OCI-LY1 (cell line): Measurements from ENCODE around the gene AICDA.

Source experiments
- H2AFZ ChIP-seq: fragments of 200-600 bp; sonication (generic), shearing (Covaris generic); 2 replicates; pipeline ENCODE4 v1.6.0; 2014; ENCODE audit warnings: antibody characterized with exemption, mild to moderate bottlenecking, low read length
- H3F3A ChIP-seq: fragments of 200-600 bp; sonication (generic), shearing (Covaris generic); 2 replicates; pipeline ENCODE4 v1.6.0; 2014; ENCODE audit warnings: mild to moderate bottlenecking, antibody characterized with exemption, low read length, moderate library complexity; ENCODE audit not compliant: insufficient read depth
- H3K27ac ChIP-seq: fragments of 200-600 bp; sonication (generic); 2 replicates; pipeline ENCODE4 v1.5.1; 2014; ENCODE audit warnings: low read length, mixed run types, mild to moderate bottlenecking, low read depth; ENCODE audit not compliant: poor library complexity, severe bottlenecking
- H3K27me3 ChIP-seq: fragments of 200-600 bp; sonication (generic); 2 replicates; pipeline ENCODE4 v1.6.0; 2014; ENCODE audit warnings: antibody characterized with exemption, mild to moderate bottlenecking, low read length, moderate library complexity; ENCODE audit not compliant: insufficient read depth
- H3K36me3 ChIP-seq: fragments of 200-600 bp; sonication (generic); 2 replicates; pipeline ENCODE4 v1.6.1; 2014; ENCODE audit warnings: mild to moderate bottlenecking, antibody characterized with exemption, low read length, moderate library complexity, mixed read lengths; ENCODE audit not compliant: insufficient read depth
- H3K4me1 ChIP-seq: fragments of 200-600 bp; sonication (generic); 2 replicates; pipeline ENCODE4 v1.5.1; 2014; ENCODE audit warnings: mild to moderate bottlenecking, low read length, moderate library complexity; ENCODE audit not compliant: insufficient read depth, severe bottlenecking
- H3K4me2 ChIP-seq: fragments of 200-600 bp; sonication (generic), shearing (Covaris generic); 2 replicates; pipeline ENCODE4 v1.6.1; 2014; ENCODE audit warnings: low read length
- H3K4me3 ChIP-seq: fragments of 200-600 bp; sonication (generic); 2 replicates; pipeline ENCODE4 v1.5.1; 2014; ENCODE audit warnings: low read length, low read depth, mild to moderate bottlenecking, mixed read lengths; ENCODE audit not compliant: poor library complexity, severe bottlenecking
- H3K79me2 ChIP-seq: fragments of 200-600 bp; shearing (Covaris generic); 2 replicates; pipeline ENCODE4 v1.6.1; 2016; ENCODE audit warnings: mixed run types, low read length, mixed read lengths; ENCODE audit not compliant: insufficient read depth
- H3K9ac ChIP-seq: fragments of 200-600 bp; sonication (generic), shearing (Covaris generic); 2 replicates; pipeline ENCODE4 v1.6.1; 2014; ENCODE audit warnings: mild to moderate bottlenecking, low read length, mixed read lengths
- H3K9me2 ChIP-seq: fragments of 200-600 bp; sonication (generic), shearing (Covaris generic); 2 replicates; pipeline ENCODE4 v1.6.1; 2014; ENCODE audit warnings: low read depth, mild to moderate bottlenecking, low read length, mixed read lengths
- H3K9me3 ChIP-seq: fragments of 200-600 bp; shearing (Covaris generic); 2 replicates; pipeline ENCODE4 v1.6.1; 2014; ENCODE audit warnings: low read length, mixed read lengths
- H4K20me1 ChIP-seq: fragments of 200-600 bp; sonication (generic), shearing (Covaris generic); 2 replicates; pipeline ENCODE4 v1.6.0; 2016; ENCODE audit warnings: mild to moderate bottlenecking, low read length; ENCODE audit not compliant: insufficient read depth
- EZH2 ChIP-seq: fragments of 200-600 bp; sonication (generic), shearing (Covaris generic); IDR thresholded peaks from 2 replicates; pipeline ENCODE4 v1.8.0; 2017; ENCODE audit warnings: borderline replicate concordance, mixed run types, mild to moderate bottlenecking, antibody characterized with exemption, low read length, moderate library complexity, mixed read lengths
- TF ChIP-seq, protein P1 (sequence below): fragments of 200-600 bp; sonication (generic), shearing (Covaris generic); IDR thresholded peaks from 2 replicates; pipeline ENCODE4 v1.5.1; 2017; ENCODE audit warnings: mild to moderate bottlenecking, antibody characterized with exemption, low read length, moderate library complexity, mixed read lengths

Gene AICDA

DNA sequence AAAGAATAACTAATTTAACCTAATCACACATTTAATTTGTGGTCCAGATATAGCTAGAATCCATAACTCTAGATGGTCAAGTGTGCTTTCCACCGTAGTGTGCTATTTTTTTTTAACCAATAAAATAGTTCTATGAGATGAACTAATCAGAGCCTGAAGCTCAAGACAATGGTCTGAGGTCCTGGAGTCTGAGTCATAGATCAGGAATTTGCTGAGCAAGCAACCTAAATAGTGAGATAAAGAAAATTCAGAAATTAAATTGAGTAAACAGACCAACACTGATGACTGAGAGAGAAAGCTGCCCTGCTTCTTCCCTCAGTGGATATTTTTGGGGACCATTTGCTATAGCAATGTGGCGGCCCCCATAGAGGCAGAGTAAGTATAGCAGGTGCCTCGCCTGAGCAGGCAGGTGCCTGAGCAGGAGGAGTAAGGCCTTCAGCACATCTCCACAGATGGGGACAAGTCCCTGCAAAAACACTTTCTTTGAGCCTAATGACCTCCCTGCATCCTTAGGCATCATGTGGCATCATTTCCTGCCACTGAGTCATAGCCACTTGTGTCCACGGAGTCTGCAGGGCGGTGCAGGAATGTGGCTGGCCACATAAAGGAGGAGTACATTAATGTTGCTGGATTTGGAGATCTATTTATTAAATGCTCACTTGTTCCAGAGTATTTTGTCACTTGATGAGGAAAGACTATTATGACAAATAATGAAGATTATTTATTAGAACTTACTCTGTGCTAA, 58.0 kb downstream of the AICDA start:
- no peaks in the 10 kb centered on the region for H3K79me2 ChIP-seq
- H4K20me1 ChIP-seq: no peaks in the 10 kb centered on the region
- no peak overlapping the region for H3K4me2 ChIP-seq
- H3K9ac ChIP-seq: no peak overlapping the region
- H3F3A ChIP-seq: no peaks in the 10 kb centered on the region
- H3K9me3 ChIP-seq: no peaks in the 10 kb centered on the region
- TF ChIP-seq, protein P1, sequence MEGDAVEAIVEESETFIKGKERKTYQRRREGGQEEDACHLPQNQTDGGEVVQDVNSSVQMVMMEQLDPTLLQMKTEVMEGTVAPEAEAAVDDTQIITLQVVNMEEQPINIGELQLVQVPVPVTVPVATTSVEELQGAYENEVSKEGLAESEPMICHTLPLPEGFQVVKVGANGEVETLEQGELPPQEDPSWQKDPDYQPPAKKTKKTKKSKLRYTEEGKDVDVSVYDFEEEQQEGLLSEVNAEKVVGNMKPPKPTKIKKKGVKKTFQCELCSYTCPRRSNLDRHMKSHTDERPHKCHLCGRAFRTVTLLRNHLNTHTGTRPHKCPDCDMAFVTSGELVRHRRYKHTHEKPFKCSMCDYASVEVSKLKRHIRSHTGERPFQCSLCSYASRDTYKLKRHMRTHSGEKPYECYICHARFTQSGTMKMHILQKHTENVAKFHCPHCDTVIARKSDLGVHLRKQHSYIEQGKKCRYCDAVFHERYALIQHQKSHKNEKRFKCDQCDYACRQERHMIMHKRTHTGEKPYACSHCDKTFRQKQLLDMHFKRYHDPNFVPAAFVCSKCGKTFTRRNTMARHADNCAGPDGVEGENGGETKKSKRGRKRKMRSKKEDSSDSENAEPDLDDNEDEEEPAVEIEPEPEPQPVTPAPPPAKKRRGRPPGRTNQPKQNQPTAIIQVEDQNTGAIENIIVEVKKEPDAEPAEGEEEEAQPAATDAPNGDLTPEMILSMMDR: no peak
- TF ChIP-seq EZH2: no peak
- H3K27ac ChIP-seq: no peak overlapping the region
- no peak overlapping the region for H2AFZ ChIP-seq
- no peaks in the 10 kb centered on the region for H3K9me2 ChIP-seq
- H3K4me3 ChIP-seq: no peak overlapping the region
- no peaks in the 10 kb centered on the region for H3K4me1 ChIP-seq
- no peaks in the 10 kb centered on the region for H3K27me3 ChIP-seq
- H3K36me3 ChIP-seq: no peaks in the 10 kb centered on the region

DNA sequence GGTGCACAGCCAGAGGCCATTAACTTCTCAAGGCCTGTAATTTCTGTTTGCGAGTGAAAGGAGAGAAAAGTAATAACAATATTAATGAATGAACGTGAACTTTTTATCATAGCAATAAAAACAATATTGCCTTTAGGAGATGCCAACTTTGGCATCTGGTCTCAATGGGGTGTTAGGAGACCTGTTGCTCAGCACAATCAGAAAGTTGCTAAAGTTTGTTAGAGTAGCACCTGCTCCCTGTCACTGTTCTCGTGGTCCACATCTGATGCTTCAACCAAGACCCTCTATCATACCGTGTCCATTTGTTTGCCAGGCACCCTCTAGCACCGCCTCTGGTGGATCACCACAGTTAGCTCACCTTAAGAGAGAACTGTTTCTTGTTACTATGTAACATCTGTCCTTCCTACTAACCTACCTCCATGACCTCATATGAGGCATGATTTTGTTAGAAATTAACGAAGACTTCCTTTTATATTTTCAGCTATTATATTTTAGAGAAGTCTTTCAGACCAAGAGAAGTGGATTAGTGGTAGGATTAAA, 59.5 kb downstream of the AICDA start:
- H3K36me3 ChIP-seq: no peaks in the 10 kb centered on the region
- H3K4me1 ChIP-seq: no peaks in the 10 kb centered on the region
- H3K4me2 ChIP-seq: no peak overlapping the region
- H3K27ac ChIP-seq: no peak overlapping the region
- no peaks in the 10 kb centered on the region for H3F3A ChIP-seq
- no peaks in the 10 kb centered on the region for H3K27me3 ChIP-seq
- no peaks in the 10 kb centered on the region for H3K9me3 ChIP-seq
- H2AFZ ChIP-seq: no peak overlapping the region
- H3K9ac ChIP-seq: no peak overlapping the region
- no peaks in the 10 kb centered on the region for H3K9me2 ChIP-seq
- no peak for TF ChIP-seq EZH2
- TF ChIP-seq, protein P1: peak; percentile 46; the same call in 1 of the 2 replicates
- H4K20me1 ChIP-seq: no peaks in the 10 kb centered on the region
- H3K4me3 ChIP-seq: no peak overlapping the region
- no peaks in the 10 kb centered on the region for H3K79me2 ChIP-seq
